GM04503 (cell line): Measurements from ENCODE around the gene TMPRSS11E.
A peak's percentile ranks its signal among the peaks of the same experiment; 100 is the strongest.
"Not testable (repeated sequence)": the region's sequence is repeated elsewhere in the genome, so short reads cannot be mapped to it uniquely, and the experiment has no call there.

Experiments
- DNase-seq: peaks from one replicate; pipeline ENCODE4 v3.0.0-alpha.2; 2012; ENCODE audit warnings: low read depth

Gene TMPRSS11E

DNA sequence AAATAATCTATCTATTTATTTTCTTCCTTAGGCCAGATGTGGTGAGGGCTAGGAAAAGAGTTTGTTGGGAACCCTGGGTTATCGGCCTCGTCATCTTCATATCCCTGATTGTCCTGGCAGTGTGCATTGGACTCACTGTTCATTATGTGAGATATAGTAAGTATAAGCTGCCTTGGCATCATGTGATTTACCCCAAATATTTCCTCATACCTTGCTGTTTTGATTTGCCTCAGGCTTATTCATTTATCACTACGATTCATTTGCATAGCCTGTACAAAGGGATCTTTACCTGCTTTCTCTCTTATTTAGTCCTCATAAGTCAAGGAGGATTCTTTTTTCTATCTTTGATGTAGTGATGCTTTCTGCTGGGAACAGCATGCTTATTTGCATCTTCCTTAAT lies 14.5 kb downstream of the TMPRSS11E start:
- DNase-seq, result no peak

DNA sequence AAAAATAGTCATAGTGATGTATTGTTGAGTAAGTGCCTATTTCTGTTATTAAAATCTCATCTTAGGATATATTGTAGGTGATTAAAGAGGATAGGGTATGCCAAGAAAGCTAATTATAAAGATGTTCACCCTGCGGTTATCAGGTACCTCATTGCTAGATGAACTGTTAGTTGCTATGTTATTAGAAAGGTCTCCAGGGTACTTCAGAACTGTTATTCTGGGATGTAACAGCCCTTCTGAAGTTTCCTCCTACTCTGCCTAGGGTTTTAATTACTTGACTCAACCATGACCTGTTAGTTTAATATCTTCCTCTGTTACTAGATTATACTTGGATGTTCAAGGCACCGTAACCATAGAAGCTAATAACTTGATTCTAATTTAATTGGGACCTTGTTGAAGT lies 15.4 kb downstream of the TMPRSS11E start:
- no peak for DNase-seq

DNA sequence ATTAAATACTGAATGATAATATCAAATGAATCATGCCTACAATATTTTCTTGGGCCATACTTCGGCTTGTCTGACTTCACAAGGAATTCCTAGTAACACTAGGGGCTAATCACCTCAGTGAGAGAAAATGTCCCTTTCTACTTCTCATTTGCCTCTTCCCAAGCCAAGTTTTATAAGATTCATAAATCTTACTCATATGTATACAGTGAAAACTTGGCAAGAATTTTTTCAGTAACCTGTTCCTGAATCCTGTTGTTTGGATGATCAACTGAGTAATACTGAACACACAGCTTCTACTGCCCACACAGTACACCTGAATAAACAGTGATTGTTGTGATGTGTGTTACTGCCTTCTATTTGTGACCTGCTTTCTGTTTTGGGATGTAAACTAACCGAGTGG lies 16.5 kb downstream of the TMPRSS11E start:
- no peak for DNase-seq

DNA sequence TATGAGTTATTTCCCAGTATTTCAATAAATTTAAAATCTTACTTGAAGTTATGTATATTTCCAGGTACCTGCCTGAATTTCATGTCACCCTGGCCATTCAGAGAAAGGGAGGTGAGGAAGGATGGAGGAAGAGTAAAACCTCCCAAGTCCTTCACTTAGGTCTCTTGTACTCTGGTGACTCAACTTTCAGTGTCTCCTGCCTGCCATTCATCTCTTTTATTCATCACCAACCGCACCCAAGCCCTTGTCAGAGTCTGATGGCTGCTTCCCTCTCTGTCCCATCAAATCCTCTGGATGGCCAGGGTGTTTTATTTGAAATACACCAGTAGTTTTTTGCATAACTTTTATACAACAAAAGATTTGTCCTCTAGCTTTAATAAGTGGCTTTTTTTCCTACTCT lies 17.8 kb downstream of the TMPRSS11E start:
- DNase-seq, result no peak

DNA sequence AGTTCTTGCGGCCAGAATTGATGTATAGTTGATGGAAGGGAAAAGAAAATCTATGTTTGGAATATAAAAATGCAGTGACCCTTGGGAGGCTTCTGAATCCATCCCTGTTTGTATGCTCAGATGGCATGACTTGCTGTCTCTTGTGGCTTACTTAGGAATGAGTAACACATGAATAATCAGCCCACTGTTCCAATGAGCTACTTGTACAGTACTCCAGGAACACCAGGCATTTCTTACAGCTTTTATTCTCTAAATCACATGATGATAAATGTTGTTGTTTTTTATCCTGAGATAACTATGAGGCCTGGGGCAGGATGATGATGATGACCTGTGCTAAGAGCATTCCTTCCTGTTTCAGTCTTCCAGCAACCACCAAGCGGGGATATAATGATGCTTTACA lies 18.9 kb downstream of the TMPRSS11E start:
- peak; percentile 66 for DNase-seq

- DNase-seq, result no peak
Measured at GRCh38 chr4:68466751-68467150, 19.5 kb downstream of the TMPRSS11E start.

DNA sequence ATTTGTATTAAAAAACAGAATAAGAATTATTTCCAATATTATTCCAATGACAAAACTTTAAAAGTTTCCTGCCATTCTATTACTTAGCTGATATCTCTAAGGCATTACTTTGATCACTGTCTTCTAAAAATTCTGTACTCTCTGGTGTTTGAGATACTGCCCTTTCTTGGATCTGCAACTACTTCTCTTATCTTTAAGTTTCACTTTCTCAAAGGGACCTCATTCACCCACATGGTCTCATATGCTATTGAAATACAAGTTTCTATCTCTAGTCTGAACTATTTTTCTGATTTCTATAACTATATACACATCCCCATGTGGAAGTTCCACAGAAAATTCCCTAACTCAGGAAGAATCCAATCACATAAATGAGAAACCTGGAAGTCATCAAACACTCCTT lies 22.2 kb downstream of the TMPRSS11E start:
- no peak for DNase-seq

- no peak for DNase-seq
Measured at GRCh38 chr4:68476191-68476590, 28.9 kb downstream of the TMPRSS11E start.

GRCh38 chr4:68489338-68489737 lies 42.1 kb downstream of the TMPRSS11E start:
- no peak for DNase-seq

DNA sequence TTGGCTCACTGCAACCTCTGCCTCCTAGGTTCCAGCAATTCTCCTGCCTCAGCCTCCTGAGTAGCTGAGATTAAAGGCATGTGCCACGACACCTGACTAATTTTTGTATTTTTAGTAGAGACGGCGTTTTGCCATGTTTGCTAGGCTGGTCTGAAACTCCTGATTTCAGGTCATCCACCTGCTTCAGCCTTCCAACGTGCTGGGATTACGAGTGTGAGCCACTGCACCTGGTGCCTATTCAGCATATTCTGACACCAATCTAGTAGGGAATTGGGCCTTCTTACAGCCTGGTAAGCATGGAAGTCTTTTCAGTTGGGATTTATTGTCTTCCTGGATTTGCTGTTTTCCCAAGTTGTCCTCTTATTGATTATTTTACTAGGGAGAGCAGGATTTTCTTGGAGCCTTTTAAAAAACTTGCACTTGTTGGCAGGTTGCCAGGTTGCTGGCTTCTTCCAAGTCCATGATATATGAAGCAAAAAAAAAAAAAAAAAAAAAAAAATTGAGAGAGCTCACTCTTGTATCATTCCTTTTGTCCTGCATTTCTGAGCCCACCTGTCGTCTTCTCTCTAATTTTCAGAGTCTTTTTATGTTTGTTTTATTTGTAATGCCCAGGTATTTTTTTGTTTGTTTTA lies 43.7 kb downstream of the TMPRSS11E start:
- DNase-seq, result no peak

GRCh38 chr4:68494688-68495087 lies 47.4 kb downstream of the TMPRSS11E start:
- no peak for DNase-seq

- DNase-seq, result no peak
Measured at GRCh38 chr4:68498413-68499007, 51.2 kb downstream of the TMPRSS11E start.

DNA sequence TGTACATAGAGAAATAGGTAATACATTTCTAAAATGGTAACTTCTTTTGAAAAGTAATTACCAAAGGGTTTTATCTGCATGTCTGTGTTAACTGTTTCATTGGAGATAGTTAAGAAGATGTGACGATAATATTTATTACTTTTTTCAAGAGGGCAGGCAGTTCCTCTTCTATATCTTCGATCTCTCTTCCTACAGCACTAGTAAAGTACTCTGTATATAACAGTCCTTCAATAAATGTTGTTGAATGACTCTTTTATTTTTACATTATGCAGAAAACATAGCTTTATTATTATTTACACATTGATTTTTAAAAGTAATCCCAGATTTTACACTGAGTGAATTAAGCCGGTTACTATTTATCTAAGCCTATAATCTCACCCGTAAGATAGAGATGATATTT lies 51.8 kb downstream of the TMPRSS11E start:
- no peak for DNase-seq

DNA sequence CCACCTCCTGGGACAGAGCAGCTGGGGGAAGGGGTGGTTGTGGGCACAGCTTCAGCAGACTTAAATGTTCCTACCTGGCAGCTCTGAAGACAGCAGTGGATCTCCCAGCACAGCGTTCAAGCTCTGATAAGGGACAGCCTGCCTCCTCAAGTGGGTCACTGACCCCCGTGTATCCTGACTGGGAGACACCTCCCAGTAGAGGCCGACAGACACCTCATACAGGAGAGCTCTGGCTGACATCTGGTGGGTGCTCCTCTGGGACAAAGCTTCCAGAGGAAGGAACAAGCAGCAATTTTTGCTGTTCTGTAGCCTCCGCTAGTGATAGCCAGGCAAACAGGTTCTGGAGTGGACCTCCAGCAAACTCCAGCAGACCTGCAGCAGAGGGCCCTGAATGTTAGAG lies 56.2 kb downstream of the TMPRSS11E start:
- DNase-seq, result not testable (repeated sequence)

- DNase-seq, result not testable (repeated sequence)
Measured at GRCh38 chr4:68504836-68505235, 57.6 kb downstream of the TMPRSS11E start.

- not testable (repeated sequence) for DNase-seq
Measured at GRCh38 chr4:68505452-68505851, 58.2 kb downstream of the TMPRSS11E start.

- no peak for DNase-seq
Measured at GRCh38 chr4:68518889-68519288, 71.6 kb downstream of the TMPRSS11E start.

DNA sequence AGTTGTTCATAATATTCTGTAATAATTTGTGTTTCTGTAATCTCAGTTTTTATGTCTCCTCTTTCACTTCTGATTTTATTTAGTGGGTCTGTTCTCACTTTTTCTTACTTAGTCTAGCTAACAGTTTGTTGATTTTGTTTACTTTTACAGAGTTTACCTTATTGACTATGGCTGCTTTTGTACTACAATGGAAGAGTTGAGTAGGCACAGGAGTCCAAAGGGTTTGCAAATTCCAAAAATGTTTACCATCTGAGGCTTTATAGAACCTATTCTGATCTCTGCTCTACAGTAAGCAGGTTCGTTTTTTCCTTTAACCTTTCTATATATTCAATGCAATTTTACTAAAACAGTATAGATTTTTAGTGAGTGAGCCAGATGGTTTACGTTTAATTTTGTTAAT lies 73.7 kb downstream of the TMPRSS11E start:
- no peak for DNase-seq

DNA sequence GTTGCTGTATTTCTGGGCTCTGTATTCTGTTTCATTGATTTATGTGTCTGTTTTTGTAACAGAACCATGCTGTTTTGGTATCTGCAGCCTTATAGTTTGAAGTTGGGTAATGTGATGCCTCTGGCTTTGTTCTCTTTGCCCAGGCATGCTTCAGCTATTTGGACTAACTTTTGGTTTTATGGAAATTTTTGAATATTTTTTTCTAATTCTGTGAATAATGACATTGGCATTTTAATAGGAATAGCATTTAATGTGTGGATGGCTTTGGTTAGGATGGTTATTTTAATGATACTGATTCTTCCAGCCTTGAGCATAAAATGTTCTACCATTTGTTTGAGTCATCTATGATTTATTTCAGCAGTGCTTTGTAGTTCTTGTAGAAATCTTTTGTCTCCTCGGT lies 75.0 kb downstream of the TMPRSS11E start:
- DNase-seq, result not testable (repeated sequence)

GRCh38 chr4:68535974-68536373 lies 88.7 kb downstream of the TMPRSS11E start:
- DNase-seq, result no peak

DNA sequence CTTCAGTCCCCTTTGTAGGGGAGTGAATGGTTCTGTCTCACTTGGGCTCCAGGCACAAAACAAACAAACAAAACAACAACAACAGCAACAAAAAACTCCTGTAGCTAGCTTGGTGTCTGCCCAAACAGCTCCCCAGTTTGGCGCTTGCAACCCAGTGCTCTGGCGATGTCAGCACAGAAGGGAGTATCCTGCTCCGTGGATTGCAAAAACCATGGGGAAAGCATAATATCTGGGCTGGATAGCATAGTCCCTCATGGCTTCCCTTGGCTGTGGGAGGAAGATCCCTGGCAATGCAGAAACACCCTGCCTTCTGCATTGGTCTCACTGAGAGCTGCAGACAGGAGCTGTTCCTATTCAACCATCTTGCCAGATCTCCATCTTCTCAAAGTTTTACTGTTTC lies 89.1 kb downstream of the TMPRSS11E start:
- DNase-seq, result no peak

DNA sequence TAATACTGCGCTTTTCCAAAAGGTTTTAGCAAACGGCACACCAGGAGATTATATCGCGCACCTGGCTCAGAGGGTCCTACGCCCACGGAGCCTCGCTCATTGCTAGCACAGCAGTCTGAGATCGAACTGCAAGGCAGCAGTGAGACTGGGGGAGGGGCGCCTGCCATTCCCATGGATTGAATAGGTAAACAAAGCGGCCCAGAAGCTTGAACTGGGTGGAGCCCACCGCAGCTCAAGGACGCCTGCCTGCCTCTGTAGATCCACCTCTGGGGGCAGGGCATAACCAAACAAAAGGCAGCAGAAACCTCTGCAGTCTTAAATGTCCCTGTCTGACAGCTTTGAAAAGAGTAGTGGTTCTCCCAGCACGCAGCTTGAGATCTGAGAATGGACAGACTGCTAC lies 95.5 kb downstream of the TMPRSS11E start:
- not testable (repeated sequence) for DNase-seq
